AG10803 (cell line): ENCODE measurements around the gene CSAG1.
"Not testable (repeated sequence)": the region's sequence is repeated elsewhere in the genome, so short reads cannot be mapped to it uniquely, and the experiment has no call there.

Experiments
- DNase-seq: peaks from one replicate; pipeline ENCODE4 v3.0.0; 2010; ENCODE audit warnings: low read depth
- H3K4me3 ChIP-seq: 2 replicates; pipeline ENCODE4 v1.5.1; 2011; ENCODE audit warnings: mild to moderate bottlenecking, low read length, control low read depth
- CTCF ChIP-seq: conservative IDR thresholded peaks from 2 replicates; pipeline ENCODE4 v1.5.1; 2011; ENCODE audit warnings: mild to moderate bottlenecking, low read length, control low read depth, inconsistent platforms

CSAG1 gene

DNA sequence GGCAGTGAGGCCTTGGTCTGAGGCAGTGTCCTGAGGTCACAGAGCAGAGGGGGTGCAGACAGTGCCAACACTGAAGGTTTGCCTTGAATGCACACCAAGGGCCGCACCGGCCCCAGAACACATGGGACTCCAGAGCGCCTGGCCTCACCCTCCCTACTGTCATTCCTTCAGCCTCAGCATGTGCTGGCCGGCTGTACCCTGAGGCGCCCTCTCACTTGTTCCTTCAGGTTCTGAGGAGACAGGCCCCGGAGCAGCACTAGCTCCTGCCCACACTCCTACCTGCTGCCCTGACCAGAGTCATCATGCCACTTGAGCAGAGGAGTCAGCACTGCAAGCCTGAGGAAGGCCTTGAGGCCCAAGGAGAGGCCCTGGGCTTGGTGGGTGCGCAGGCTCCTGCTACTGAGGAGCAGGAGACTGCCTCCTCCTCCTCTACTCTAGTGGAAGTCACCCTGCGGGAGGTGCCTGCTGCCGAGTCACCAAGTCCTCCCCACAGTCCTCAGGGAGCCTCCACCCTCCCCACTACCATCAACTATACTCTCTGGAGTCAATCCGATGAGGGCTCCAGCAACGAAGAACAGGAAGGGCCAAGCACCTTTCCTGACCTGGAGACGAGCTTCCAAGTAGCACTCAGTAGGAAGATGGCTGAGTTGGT, 2.5 kb upstream of the CSAG1 start:
- TF ChIP-seq CTCF = no peak
- no peak for DNase-seq
- no peak overlapping the region for H3K4me3 ChIP-seq

DNA sequence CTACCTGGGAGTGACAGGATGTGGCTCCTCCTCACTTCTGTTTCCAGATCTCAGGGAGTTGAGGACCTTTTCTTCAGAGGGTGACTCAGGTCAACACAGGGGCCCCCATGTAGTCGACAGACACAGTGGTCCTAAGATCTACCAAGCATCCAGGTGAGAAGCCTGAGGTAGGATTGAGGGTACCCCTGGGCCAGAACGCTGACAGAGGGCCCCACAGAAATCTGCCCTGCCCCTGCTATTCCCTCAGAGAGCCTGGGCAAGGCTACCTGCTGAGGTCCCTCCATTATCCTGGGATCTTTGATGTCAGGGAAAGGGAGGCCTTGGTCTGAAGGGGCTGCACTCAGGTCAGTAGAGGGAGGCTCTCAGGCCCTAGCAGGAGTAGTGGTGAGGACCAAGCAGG, 1.6 kb upstream of the CSAG1 start:
- no peak overlapping the region for H3K4me3 ChIP-seq
- no peak for DNase-seq
- no peak for TF ChIP-seq CTCF

- not testable (repeated sequence) for H3K4me3 ChIP-seq, DNase-seq
Observed at GRCh38 chrX:152734143-152734858, 780 bp upstream of the CSAG1 start.

GRCh38 chrX:152725409-152725808, 8.1 kb downstream of the CSAG1 start:
- no peak for TF ChIP-seq CTCF
- H3K4me3 ChIP-seq = no peak overlapping the region
- DNase-seq = no peak

DNA sequence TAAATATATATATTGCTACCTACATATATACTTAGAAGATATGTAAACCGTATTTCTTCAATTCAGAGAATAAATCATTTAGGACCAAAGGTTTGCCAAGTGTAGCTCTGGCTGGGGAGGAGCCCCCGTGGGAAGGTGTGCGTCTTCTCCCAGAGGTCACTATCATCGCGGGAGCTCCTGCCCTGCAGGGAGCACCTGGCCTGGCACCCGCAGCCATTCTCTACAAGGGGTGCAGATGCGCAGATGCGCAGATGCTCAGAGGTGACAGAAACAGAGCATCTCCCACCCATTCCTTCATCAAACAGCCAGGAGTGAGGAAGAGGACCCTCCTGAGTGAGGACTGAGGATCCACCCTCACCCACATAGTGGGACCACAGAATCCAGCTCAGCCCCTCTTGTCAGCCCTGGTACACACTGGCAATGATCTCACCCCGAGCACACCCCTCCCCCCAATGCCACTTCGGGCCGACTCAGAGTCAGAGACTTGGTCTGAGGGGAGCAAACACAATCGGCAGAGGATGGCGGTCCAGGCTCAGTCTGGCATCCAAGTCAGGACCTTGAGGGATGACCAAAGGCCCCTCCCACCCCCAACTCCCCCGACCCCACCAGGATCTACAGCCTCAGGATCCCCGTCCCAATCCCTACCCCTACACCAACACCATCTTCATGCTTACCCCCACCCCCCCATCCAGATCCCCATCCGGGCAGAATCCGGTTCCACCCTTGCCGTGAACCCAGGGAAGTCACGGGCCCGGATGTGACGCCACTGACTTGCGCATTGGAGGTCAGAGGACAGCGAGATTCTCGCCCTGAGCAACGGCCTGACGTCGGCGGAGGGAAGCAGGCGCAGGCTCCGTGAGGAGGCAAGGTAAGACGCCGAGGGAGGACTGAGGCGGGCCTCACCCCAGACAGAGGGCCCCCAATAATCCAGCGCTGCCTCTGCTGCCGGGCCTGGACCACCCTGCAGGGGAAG, 19.4 kb downstream of the CSAG1 start, which contains the start of gene MAGEA2B:
TSS of gene MAGEA2B (plus strand) at position 814 of the 973 bp plus-strand sequence. CDS start 2,479 bp downstream, outside the sequence.
- DNase-seq = not testable (repeated sequence)

GRCh38 chrX:152713195-152713594, 20.3 kb downstream of the CSAG1 start:
- H3K4me3 ChIP-seq, DNase-seq: not testable (repeated sequence)

More for the DNA sequence above, 19.4 kb downstream of the CSAG1 start, which contains the start of gene MAGEA2B:
- not testable (repeated sequence) for H3K4me3 ChIP-seq

DNA sequence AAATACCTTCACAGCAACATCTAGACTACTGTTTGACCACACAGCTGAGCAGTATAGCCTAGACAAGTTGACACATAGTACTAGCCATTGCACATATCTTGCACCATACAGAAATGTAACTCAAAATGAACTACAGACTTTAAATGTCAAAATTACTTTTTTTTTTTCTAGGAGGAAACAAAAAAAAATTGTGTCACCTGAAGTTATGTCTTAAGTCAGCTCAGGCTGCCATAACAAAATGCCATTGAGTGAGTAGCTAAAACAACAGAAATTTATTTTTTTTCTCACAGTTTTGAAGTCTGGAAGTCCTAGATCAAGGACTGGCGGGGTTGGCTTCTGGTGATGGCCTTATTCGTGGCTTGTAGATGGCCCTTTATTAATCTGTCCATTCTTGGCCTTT, 24.3 kb downstream of the CSAG1 start, which contains the start of gene CSAG2:
TSS of gene CSAG2 (minus strand) at position 101 of the 400 bp plus-strand sequence. CDS start 161 bp downstream, outside the sequence.
- not testable (repeated sequence) for H3K4me3 ChIP-seq, DNase-seq

GRCh38 chrX:152706500-152706899, 27.0 kb downstream of the CSAG1 start:
- not testable (repeated sequence) for DNase-seq

GRCh38 chrX:152700390-152700789, 33.1 kb downstream of the CSAG1 start:
- not testable (repeated sequence) for DNase-seq, H3K4me3 ChIP-seq

More at GRCh38 chrX:152706500-152706899, 27.0 kb downstream of the CSAG1 start:
- H3K4me3 ChIP-seq = not testable (repeated sequence)

- H3K4me3 ChIP-seq, DNase-seq: not testable (repeated sequence)
Observed at GRCh38 chrX:152697952-152698931, 35.3 kb downstream of the CSAG1 start, which contains the start of gene MAGEA3. MAGEA3 (plus strand) TSS chrX:152698794; CDS start chrX:152700833, 2,039 bp downstream.

- not testable (repeated sequence) for H3K4me3 ChIP-seq, DNase-seq
Observed at GRCh38 chrX:152681012-152681411, 52.5 kb downstream of the CSAG1 start.
